ENCODE measurements around the gene KIF1B. TPM values are rescaled to one million over a fixed set of nuclear protein-coding genes. Genes with fewer than 3 reads are reported as not detected.
"Not testable (repeated sequence)": the region's sequence is repeated elsewhere in the genome, so short reads cannot be mapped to it uniquely, and the experiment has no call there.

The KIF1B gene
- total RNA-seq, 4 donors from 2014 or later, result 46.0 to 88.0 (median 51.2) TPM

GRCh38 chr1:10250663-10251062 lies 40.3 kb downstream of the KIF1B start:
- 88% methylated on average over 7 of the region's 7 CpGs for WGBS
- no peak for TF ChIP-seq POLR2AphosphoS5 (IDR thresholded peaks at IDR 0.05)
- no peak for TF ChIP-seq POLR2A (IDR thresholded peaks at IDR 0.05)
- TF ChIP-seq EP300 (IDR thresholded peaks at IDR 0.05), result no peak
- Histone ChIP-seq H3K27ac (no peak overlapping the region), H3K27me3 (no peaks in the 10 kb centered on the region), H3K9me3 (no peaks in the 10 kb centered on the region), H3K4me1 (peaks cover 27% of the 10 kb centered on the region), H3K4me3 (no peak overlapping the region), H3K36me3 (no peaks in the 10 kb centered on the region)
- no peak for DNase-seq (ENCODE audit: low spot score in 2 of 2)

GRCh38 chr1:10251325-10252108 lies 41.1 kb downstream of the KIF1B start:
- H3K27ac ChIP-seq; H3K9me3 ChIP-seq; DNase-seq (ENCODE audit: low spot score in 2 of 2); H3K36me3 ChIP-seq; H3K4me3 ChIP-seq; H3K27me3 ChIP-seq: not testable (repeated sequence)
- WGBS, result 83% methylated on average over 9 of the region's 9 CpGs
- peaks cover 27% of the 10 kb centered on the region for H3K4me1 ChIP-seq

- TF ChIP-seq POLR2AphosphoS5 (IDR thresholded peaks at IDR 0.05) (no peak), CTCF (IDR thresholded peaks at IDR 0.05) (no peak), EP300 (IDR thresholded peaks at IDR 0.05) (no peak), POLR2A (IDR thresholded peaks at IDR 0.05) (no peak)
- H3K27me3 ChIP-seq, result no peaks in the 10 kb centered on the region
- peaks cover 27% of the 10 kb centered on the region for H3K4me1 ChIP-seq
- no peaks in the 10 kb centered on the region for H3K9me3 ChIP-seq
- no peak for DNase-seq (ENCODE audit: low spot score in 2 of 2)
- 87% methylated on average over 6 of the region's 6 CpGs for WGBS
- H3K4me3 ChIP-seq, result no peak overlapping the region
- H3K27ac ChIP-seq, result no peak overlapping the region
- no peaks in the 10 kb centered on the region for H3K36me3 ChIP-seq
Measured at GRCh38 chr1:10252508-10252907, 42.1 kb downstream of the KIF1B start.

- TF ChIP-seq EP300 (IDR thresholded peaks at IDR 0.05), result no peak
- TF ChIP-seq POLR2AphosphoS5 (IDR thresholded peaks at IDR 0.05), result no peak
- TF ChIP-seq POLR2A (IDR thresholded peaks at IDR 0.05), result no peak
- no peak for TF ChIP-seq CTCF (IDR thresholded peaks at IDR 0.05)
- no peaks in the 10 kb centered on the region for H3K27me3 ChIP-seq
- DNase-seq (ENCODE audit: low spot score in 2 of 2), result no peak
- H3K27ac ChIP-seq, result peak overlapping the region; percentile 20
- WGBS, result 95% methylated on average over 1 of the region's 1 CpG
- no peak overlapping the region for H3K4me3 ChIP-seq
- H3K4me1 ChIP-seq, result peaks cover 27% of the 10 kb centered on the region
- H3K36me3 ChIP-seq, result peaks cover 4% of the 10 kb centered on the region
- H3K9me3 ChIP-seq, result no peaks in the 10 kb centered on the region
Measured at GRCh38 chr1:10253149-10253548, 42.8 kb downstream of the KIF1B start.

GRCh38 chr1:10253755-10254154 lies 43.4 kb downstream of the KIF1B start:
- TF ChIP-seq POLR2AphosphoS5 (IDR thresholded peaks at IDR 0.05) (no peak), POLR2A (IDR thresholded peaks at IDR 0.05) (no peak), EP300 (IDR thresholded peaks at IDR 0.05) (no peak), CTCF (IDR thresholded peaks at IDR 0.05) (no peak)
- no peaks in the 10 kb centered on the region for H3K9me3 ChIP-seq
- no peaks in the 10 kb centered on the region for H3K27me3 ChIP-seq
- peaks cover 32% of the 10 kb centered on the region for H3K4me1 ChIP-seq
- H3K4me3 ChIP-seq, result no peak overlapping the region
- H3K36me3 ChIP-seq, result peaks cover 7% of the 10 kb centered on the region
- WGBS, result 4% methylated on average over 3 of the region's 3 CpGs
- no peak for DNase-seq (ENCODE audit: low spot score in 2 of 2)
- H3K27ac ChIP-seq, result peak overlapping the region; percentile 61

GRCh38 chr1:10257851-10258250 lies 47.5 kb downstream of the KIF1B start:
- Histone ChIP-seq H3K9me3 (no peaks in the 10 kb centered on the region), H3K27me3 (no peaks in the 10 kb centered on the region), H3K36me3 (peaks cover 32% of the 10 kb centered on the region)

GRCh38 chr1:10259547-10259946 lies 49.2 kb downstream of the KIF1B start:
- H3K36me3 ChIP-seq, result peaks cover 49% of the 10 kb centered on the region
- not testable (repeated sequence) for DNase-seq (ENCODE audit: low spot score in 2 of 2); H3K27me3 ChIP-seq; H3K27ac ChIP-seq; H3K4me1 ChIP-seq; H3K4me3 ChIP-seq; H3K9me3 ChIP-seq
- 90% methylated on average over 9 of the region's 9 CpGs for WGBS

More at GRCh38 chr1:10257851-10258250, 47.5 kb downstream of the KIF1B start:
- Histone ChIP-seq H3K27ac (peak overlapping the region; percentile 4), H3K4me3 (no peak overlapping the region), H3K4me1 (peaks cover 22% of the 10 kb centered on the region)
- no peak for DNase-seq (ENCODE audit: low spot score in 2 of 2)
- TF ChIP-seq CTCF (IDR thresholded peaks at IDR 0.05) (no peak), EP300 (IDR thresholded peaks at IDR 0.05) (no peak), POLR2AphosphoS5 (IDR thresholded peaks at IDR 0.05) (no peak), POLR2A (IDR thresholded peaks at IDR 0.05) (no peak)
- WGBS, result 81% methylated on average over 4 of the region's 4 CpGs
